Gastroesophageal sphincter (tissue), 4 donors: ENCODE data around the gene L2HGDH. TPM values are rescaled to one million over a fixed set of nuclear protein-coding genes. Genes with fewer than 3 reads are reported as not detected.
A peak's percentile ranks its signal among the peaks of the same experiment; 100 is the strongest.

Experiments used
- ATAC-seq: fragments of 150-250 bp; one replicate; pipeline ENCODE4 v1.9.1; 2016; ENCODE audit warnings: mild to moderate bottlenecking, moderate library complexity
- H3K27ac ChIP-seq, 4 donors: fragments of 200-600 bp; sonication (generic) in 3 of 4; 1 replicate in 3 of 4; 2 replicates in 1 of 4; pipeline ENCODE4 v1.5.1; 2016 to 2019
- H3K27me3 ChIP-seq: fragments of 200-600 bp; sonication (generic); one replicate; pipeline ENCODE4 v1.5.1; 2019
- H3K36me3 ChIP-seq, 2 donors: fragments of 200-600 bp; sonication (generic); one replicate each; pipeline ENCODE4 v1.5.1; 2019; ENCODE audit warnings: control low read depth in 1 of 2
- H3K4me1 ChIP-seq, 3 donors: fragments of 200-600 bp; sonication (generic); 1 replicate in 2 of 3; 2 replicates in 1 of 3; pipeline ENCODE4 v1.5.1; 2016 to 2019; ENCODE audit warnings: control low read depth in 2 of 3
- H3K4me3 ChIP-seq, 2 donors: fragments of 200-600 bp; sonication (generic); one replicate each; pipeline ENCODE4 v1.5.1; 2019; ENCODE audit warnings: mild to moderate bottlenecking in 1 of 2, moderate library complexity in 1 of 2
- H3K9me3 ChIP-seq, 3 donors: fragments of 200-600 bp; sonication (generic); one replicate each; pipeline ENCODE4 v1.5.1; 2017 to 2019; ENCODE audit warnings: control low read depth in 2 of 3
- EP300 ChIP-seq: sonication (generic); formaldehyde crosslinking; IDR thresholded peaks from one replicate; pipeline ENCODE4 v1.6.1; 2017; ENCODE audit warnings: antibody characterized with exemption, mild to moderate bottlenecking
- POLR2A ChIP-seq, 2 donors: fragments of 450-650 bp; IDR thresholded peaks; one replicate each; pipeline ENCODE4 v1.6.1; 2017; ENCODE audit warnings: antibody characterized with exemption in 2 of 2, mild to moderate bottlenecking in 2 of 2, moderate library complexity in 1 of 2
- POLR2AphosphoS5 ChIP-seq: sonication (generic); formaldehyde crosslinking; IDR thresholded peaks from one replicate; pipeline ENCODE4 v1.6.1; 2017; ENCODE audit warnings: antibody characterized with exemption
- WGBS, 2 donors: methylation state at CpG; one replicate each; pipeline ENCODE4 v1.1.5; 2018; ENCODE audit warnings: low coverage in 1 of 2; 5-methylcytosine and 5-hydroxymethylcytosine counted together
- total RNA-seq, 4 donors: library from RNA; depleted of rRNA; stranded (reverse); fragments of >200 nt; gene quantifications; one replicate each; pipeline ENCODE4 v1.1.0, GENCODE V29; 2016
- TF ChIP-seq, protein P1 (sequence below), 4 experiments: fragments of 200-600 bp in 2 of 4; fragments of 450-650 bp in 2 of 4; sonication (generic) in 1 of 4; IDR thresholded peaks; one replicate each; pipeline ENCODE4 v1.5.1; 2017 to 2019; ENCODE audit warnings: antibody characterized with exemption in 4 of 4, mild to moderate bottlenecking in 2 of 4, moderate library complexity in 2 of 4

Gene L2HGDH
- total RNA-seq, 4 donors from 2014 or later, result 3.4 to 10.2 (median 7.0) TPM

GRCh38 chr14:50230701-50231474 lies 81.1 kb downstream of the L2HGDH start:
- ATAC-seq, result peak; percentile 61
- Histone ChIP-seq H3K27ac (peak overlapping the region; percentile 97 to 99 (median 97)), H3K4me1 (peaks cover 11 to 61% (median 15%) of the 10 kb centered on the region in 3 donors), H3K4me3 (peak overlapping the region; percentile 86 to 94), H3K9me3 (no peaks in the 10 kb centered on the region), H3K27me3 (no peaks in the 10 kb centered on the region), H3K36me3 (no peaks in the 10 kb centered on the region)
- 0% methylated on average over 10 to 20 of the region's 64 CpGs for WGBS, 2 donors
- TF ChIP-seq POLR2AphosphoS5, result peak; percentile 19
- no peak for TF ChIP-seq EP300

DNA sequence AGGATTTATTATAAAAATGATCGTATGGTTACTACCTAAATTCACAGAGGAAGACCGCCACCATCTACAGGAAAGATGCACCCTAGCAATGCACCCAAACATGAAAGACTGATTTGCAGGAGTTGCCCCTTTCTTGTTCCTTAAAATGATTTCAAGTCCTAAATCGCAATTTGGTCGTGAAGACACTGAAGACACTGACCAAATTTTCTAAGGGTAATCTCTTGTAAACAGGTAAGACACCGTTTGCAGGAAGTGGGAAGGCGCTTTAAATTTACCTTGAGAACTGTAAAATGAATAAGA lies 81.7 kb downstream of the L2HGDH start:
- Histone ChIP-seq H3K4me3 (peak overlapping the region; percentile 86 to 94), H3K27me3 (no peaks in the 10 kb centered on the region), H3K27ac (peak overlapping the region; percentile 97 to 99 (median 97)), H3K36me3 (no peaks in the 10 kb centered on the region), H3K4me1 (peaks cover 14 to 67% (median 18%) of the 10 kb centered on the region in 3 donors), H3K9me3 (no peaks in the 10 kb centered on the region)
- TF ChIP-seq EP300 (no peak), POLR2A (IDR thresholded peaks at IDR 0.05) (no peak)
- TF ChIP-seq, protein P1, sequence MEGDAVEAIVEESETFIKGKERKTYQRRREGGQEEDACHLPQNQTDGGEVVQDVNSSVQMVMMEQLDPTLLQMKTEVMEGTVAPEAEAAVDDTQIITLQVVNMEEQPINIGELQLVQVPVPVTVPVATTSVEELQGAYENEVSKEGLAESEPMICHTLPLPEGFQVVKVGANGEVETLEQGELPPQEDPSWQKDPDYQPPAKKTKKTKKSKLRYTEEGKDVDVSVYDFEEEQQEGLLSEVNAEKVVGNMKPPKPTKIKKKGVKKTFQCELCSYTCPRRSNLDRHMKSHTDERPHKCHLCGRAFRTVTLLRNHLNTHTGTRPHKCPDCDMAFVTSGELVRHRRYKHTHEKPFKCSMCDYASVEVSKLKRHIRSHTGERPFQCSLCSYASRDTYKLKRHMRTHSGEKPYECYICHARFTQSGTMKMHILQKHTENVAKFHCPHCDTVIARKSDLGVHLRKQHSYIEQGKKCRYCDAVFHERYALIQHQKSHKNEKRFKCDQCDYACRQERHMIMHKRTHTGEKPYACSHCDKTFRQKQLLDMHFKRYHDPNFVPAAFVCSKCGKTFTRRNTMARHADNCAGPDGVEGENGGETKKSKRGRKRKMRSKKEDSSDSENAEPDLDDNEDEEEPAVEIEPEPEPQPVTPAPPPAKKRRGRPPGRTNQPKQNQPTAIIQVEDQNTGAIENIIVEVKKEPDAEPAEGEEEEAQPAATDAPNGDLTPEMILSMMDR (IDR thresholded peaks at IDR 0.05), result no peak
- 0 to 4% methylated on average over 6 of the region's 6 CpGs for WGBS, 2 donors
- ATAC-seq, result no peak

- peaks cover 14 to 73% (median 21%) of the 10 kb centered on the region in 3 donors for H3K4me1 ChIP-seq
- 43 to 49% methylated on average over 2 of the region's 2 CpGs for WGBS, 2 donors
- no peaks in the 10 kb centered on the region for H3K9me3 ChIP-seq
Observed at GRCh38 chr14:50229681-50230080, 82.3 kb downstream of the L2HGDH start.

GRCh38 chr14:50228313-50228712 lies 83.7 kb downstream of the L2HGDH start:
- H3K36me3 ChIP-seq, result no peaks in the 10 kb centered on the region
- H3K4me3 ChIP-seq, result no peak overlapping the region
- no peak for TF ChIP-seq EP300
- TF ChIP-seq, protein P1 (IDR thresholded peaks at IDR 0.05), result no peak
- no peak for TF ChIP-seq POLR2AphosphoS5
- TF ChIP-seq POLR2A (IDR thresholded peaks at IDR 0.05), result no peak
- peaks cover 14 to 84% (median 21%) of the 10 kb centered on the region in 3 donors for H3K4me1 ChIP-seq
- no peaks in the 10 kb centered on the region for H3K9me3 ChIP-seq
- peak overlapping the region in 1 of 4 donors; percentile 14 for H3K27ac ChIP-seq
- ATAC-seq, result no peak
- no peaks in the 10 kb centered on the region for H3K27me3 ChIP-seq
- WGBS, 2 donors, result 96 to 100% methylated on average over 2 of the region's 2 CpGs

More at GRCh38 chr14:50229681-50230080, 82.3 kb downstream of the L2HGDH start:
- TF ChIP-seq POLR2AphosphoS5 (no peak), EP300 (no peak)
- H3K36me3 ChIP-seq, result no peaks in the 10 kb centered on the region
- no peaks in the 10 kb centered on the region for H3K27me3 ChIP-seq
- ATAC-seq, result no peak
- peak overlapping the region in 3 of 4 donors; percentile 38 to 99 (median 97) for H3K27ac ChIP-seq
- peak overlapping the region; percentile 86 to 94 for H3K4me3 ChIP-seq

- WGBS, 2 donors, result 43 to 64% methylated on average over 1 to 4 of the region's 5 CpGs
- peak overlapping the region; percentile 55 to 68 (median 60) for H3K27ac ChIP-seq
Observed at GRCh38 chr14:50225974-50226297, 86.1 kb downstream of the L2HGDH start.

More at GRCh38 chr14:50225974-50226297, 86.1 kb downstream of the L2HGDH start:
- Histone ChIP-seq H3K27me3 (no peaks in the 10 kb centered on the region), H3K36me3 (no peaks in the 10 kb centered on the region), H3K4me1 (peaks cover 14 to 96% (median 21%) of the 10 kb centered on the region in 3 donors), H3K9me3 (no peaks in the 10 kb centered on the region), H3K4me3 (no peak overlapping the region)
- no peak for ATAC-seq
- TF ChIP-seq EP300, result no peak
- no peak for TF ChIP-seq POLR2AphosphoS5
- TF ChIP-seq, protein P1 (IDR thresholded peaks at IDR 0.05), result no peak
- no peak for TF ChIP-seq POLR2A (IDR thresholded peaks at IDR 0.05)
